MV-4-11 (cell line): Measurements from ENCODE around the gene RCCD1.
A peak's percentile ranks its signal among the peaks of the same experiment; 100 is the strongest.

Experiments
- DNase-seq: peaks from one replicate; lab custom pipeline; 2025; lab: John Stamatoyannopoulos, UW

The RCCD1 gene

GRCh38 chr15:90966262-90966661, 11.6 kb downstream of the RCCD1 start:
- DNase-seq = no peak

- DNase-seq = no peak
Measured at GRCh38 chr15:90967206-90967605, 12.5 kb downstream of the RCCD1 start.

GRCh38 chr15:90968434-90968833, 13.8 kb downstream of the RCCD1 start:
- DNase-seq = no peak

GRCh38 chr15:90970274-90970673, 15.6 kb downstream of the RCCD1 start:
- DNase-seq = peak; percentile 18

- DNase-seq = no peak
Measured at GRCh38 chr15:90972133-90972532, 17.4 kb downstream of the RCCD1 start.

- no peak for DNase-seq
Measured at GRCh38 chr15:90974216-90974615, 19.5 kb downstream of the RCCD1 start.

- no peak for DNase-seq
Measured at GRCh38 chr15:90979582-90979981, 24.9 kb downstream of the RCCD1 start.

GRCh38 chr15:90981681-90982080, 27.0 kb downstream of the RCCD1 start:
- DNase-seq = peak; percentile 70

GRCh38 chr15:90982135-90982534, 27.5 kb downstream of the RCCD1 start:
- peak; percentile 83 for DNase-seq

- DNase-seq = no peak
Measured at GRCh38 chr15:90986790-90987507, 32.3 kb downstream of the RCCD1 start.

GRCh38 chr15:90987561-90988141, 33.0 kb downstream of the RCCD1 start:
- no peak for DNase-seq

- peak; percentile 61 for DNase-seq
Measured at GRCh38 chr15:90988296-90988695, 33.6 kb downstream of the RCCD1 start.

- peak; percentile 36 for DNase-seq
Measured at GRCh38 chr15:90989040-90989768, 34.5 kb downstream of the RCCD1 start.

GRCh38 chr15:90990446-90990845, 35.8 kb downstream of the RCCD1 start:
- DNase-seq = no peak

- no peak for DNase-seq
Measured at GRCh38 chr15:90991587-90992285, 37.1 kb downstream of the RCCD1 start.

GRCh38 chr15:90994059-90994416, 39.4 kb downstream of the RCCD1 start:
- no peak for DNase-seq

GRCh38 chr15:90994417-90995311, 40.0 kb downstream of the RCCD1 start, which contains the start of gene PRC1:
TSS of gene PRC1 (minus strand) at chr15:90994535. CDS start at chr15:90994417, 118 bp downstream.
- DNase-seq = peak; percentile 96

- DNase-seq = no peak
Measured at GRCh38 chr15:90998737-90999136, 44.1 kb downstream of the RCCD1 start.

GRCh38 chr15:91001209-91001608, 46.5 kb downstream of the RCCD1 start:
- DNase-seq = no peak

GRCh38 chr15:91007266-91007665, 52.6 kb downstream of the RCCD1 start:
- DNase-seq = no peak
